Keratinocyte (primary cell): ENCODE data around the gene LAS1L. TPM values are rescaled to one million over a fixed set of nuclear protein-coding genes. Genes with fewer than 3 reads are reported as not detected.

Source experiments
- DNase-seq: peaks from one replicate; pipeline ENCODE4 v3.0.0-alpha.2; 2011; ENCODE audit warnings: low read depth, missing footprints, low spot score
- FAIRE-seq: peaks from 2 replicates; lab custom pipeline; 2011; peaks lifted over from hg19 to GRCh38; lab: Jason Lieb, UNC
- H2AFZ ChIP-seq: 2 replicates; pipeline ENCODE4 v1.6.0; 2012; ENCODE audit warnings: low read length, control low read depth, inconsistent platforms; ENCODE audit not compliant: control insufficient read depth
- H3K27ac ChIP-seq: 2 replicates; pipeline ENCODE4 v1.5.1; 2011; ENCODE audit warnings: low read length; ENCODE audit not compliant: control insufficient read depth, insufficient read depth
- H3K27me3 ChIP-seq: 3 replicates; pipeline ENCODE4 v1.6.0; 2011; ENCODE audit warnings: low read length; ENCODE audit not compliant: control insufficient read depth, insufficient read depth; ENCODE audit errors: extremely low read depth
- H3K36me3 ChIP-seq, 2 experiments: 2 replicates in 1 of 2; 3 replicates in 1 of 2; pipeline ENCODE4 v1.5.1; 2011; ENCODE audit warnings: low read length in 2 of 2, mild to moderate bottlenecking in 1 of 2; ENCODE audit not compliant: control insufficient read depth in 2 of 2, insufficient read depth in 2 of 2; ENCODE audit errors: extremely low read depth in 1 of 2
- H3K4me1 ChIP-seq: 3 replicates; pipeline ENCODE4 v1.5.1; 2011; ENCODE audit warnings: low read length; ENCODE audit not compliant: control insufficient read depth, insufficient read depth; ENCODE audit errors: extremely low read depth
- H3K4me2 ChIP-seq: 3 replicates; pipeline ENCODE4 v1.6.0; 2011; ENCODE audit warnings: low read depth, low read length; ENCODE audit not compliant: control insufficient read depth, insufficient read depth; ENCODE audit errors: extremely low read depth
- H3K4me3 ChIP-seq, 3 experiments: fragments of 200-600 bp in 1 of 3; sonication (generic) in 1 of 3; 2 replicates in 2 of 3; 3 replicates in 1 of 3; pipeline ENCODE4 v1.5.1; 2011 to 2016; ENCODE audit warnings: low read length in 3 of 3, mild to moderate bottlenecking in 3 of 3, control low read depth in 2 of 3, inconsistent platforms in 1 of 3, low read depth in 1 of 3, mixed read lengths in 1 of 3, mixed run types in 1 of 3, moderate library complexity in 1 of 3; ENCODE audit not compliant: control insufficient read depth in 2 of 3, insufficient read depth in 2 of 3; ENCODE audit errors: extremely low read depth in 1 of 3
- H3K79me2 ChIP-seq: 2 replicates; pipeline ENCODE4 v1.6.0; 2012; ENCODE audit warnings: low read length; ENCODE audit not compliant: control insufficient read depth, insufficient read depth
- H3K9ac ChIP-seq: 3 replicates; pipeline ENCODE4 v1.6.0; 2011; ENCODE audit warnings: low read length; ENCODE audit not compliant: control insufficient read depth, insufficient read depth; ENCODE audit errors: extremely low read depth
- H3K9me1 ChIP-seq: 3 replicates; pipeline ENCODE4 v1.6.0; 2011; ENCODE audit warnings: low read length; ENCODE audit not compliant: control insufficient read depth, insufficient read depth; ENCODE audit errors: extremely low read depth
- H3K9me3 ChIP-seq: 2 replicates; pipeline ENCODE4 v1.5.1; 2012; ENCODE audit warnings: low read depth, low read length; ENCODE audit not compliant: control insufficient read depth
- H4K20me1 ChIP-seq: 3 replicates; pipeline ENCODE4 v1.6.0; 2011; ENCODE audit warnings: low read length; ENCODE audit not compliant: control insufficient read depth, insufficient read depth; ENCODE audit errors: extremely low read depth
- CTCF ChIP-seq, 3 experiments: IDR thresholded peaks in 1 of 3; conservative IDR thresholded peaks in 1 of 3; optimal IDR thresholded peaks in 1 of 3; 2 replicates in 2 of 3; 3 replicates in 1 of 3; pipeline versions ENCODE3 to v1.5.1; 2011; ENCODE audit warnings: low read length in 3 of 3, mild to moderate bottlenecking in 3 of 3, moderate library complexity in 2 of 3, control low read depth in 1 of 3, inconsistent platforms in 1 of 3; ENCODE audit not compliant: insufficient read depth in 2 of 3; ENCODE audit errors: extremely low read depth in 1 of 3
- EZH2 ChIP-seq: IDR thresholded peaks from one replicate; pipeline ENCODE4 v1.6.1; 2012; ENCODE audit warnings: inconsistent platforms, mild to moderate bottlenecking, low read length, moderate library complexity
- dilution Hi-C: fragments of 300-500 bp; cut with MboI; formaldehyde crosslinking; loops from one replicate; pipeline ENCODE4 v1.7.0; 2020; ENCODE audit warnings: low sequenced_read_pairs; ENCODE audit not compliant: extremely low pct_ligation_motif_present
- polyA plus RNA-seq, 5 experiments: library from polyadenylated mRNA; depleted of rRNA in 3 of 5; stranded (reverse) in 3 of 5; stranded (forward) in 1 of 5; unstranded in 1 of 5; fragments of >200 nt; gene quantifications; 1 replicate in 1 of 5; 2 replicates in 3 of 5; 3 replicates in 1 of 5; pipeline versions ENCODE4 v1.2.1 to v1.2.3, GENCODE V29; 2011 to 2012; ENCODE audit warnings: missing spikeins in 2 of 5, low read depth in 1 of 5, low replicate concordance in 1 of 5

Gene LAS1L
- polyA plus RNA-seq, 1 donor (not counting 4 experiments of a cell fraction or from before 2014, with no cell fraction given), result 44.8 TPM

- no peak overlapping the region for H3K4me3 ChIP-seq
- dilution Hi-C loops, result no loop called here
- H3K4me2 ChIP-seq, result no peak overlapping the region
- TF ChIP-seq EZH2 (no peak), CTCF (optimal IDR thresholded peaks at IDR 0.05 in 1 of 3, IDR thresholded peaks at IDR 0.05 in 1 of 3, conservative IDR thresholded peaks at IDR 0.05 in 1 of 3; ENCODE audit: extremely low read depth in 1 of 3, insufficient read depth in 2 of 3, low read length in 3 of 3) (no peak)
- H3K27me3 ChIP-seq, result no peaks in the 10 kb centered on the region
- no peaks in the 10 kb centered on the region for H4K20me1 ChIP-seq
- no peaks in the 10 kb centered on the region for H3K9me1 ChIP-seq
- no peak overlapping the region for H2AFZ ChIP-seq
- H3K27ac ChIP-seq, result no peak overlapping the region
- no peaks in the 10 kb centered on the region for H3K4me1 ChIP-seq
- peaks cover 4 to 7% of the 10 kb centered on the region in 2 experiments for H3K36me3 ChIP-seq
- no peak for DNase-seq
- H3K79me2 ChIP-seq, result no peaks in the 10 kb centered on the region
- no peak overlapping the region for H3K9ac ChIP-seq
- H3K9me3 ChIP-seq, result no peaks in the 10 kb centered on the region
- FAIRE-seq, result no peak
Observed at GRCh38 chrX:65517923-65518322, 16.7 kb downstream of the LAS1L start.

GRCh38 chrX:65516756-65517155, 17.8 kb downstream of the LAS1L start:
- Histone ChIP-seq H3K4me2 (no peak overlapping the region), H3K9me3 (no peaks in the 10 kb centered on the region), H3K36me3 (peaks cover 4 to 8% of the 10 kb centered on the region in 2 experiments), H3K9me1 (no peaks in the 10 kb centered on the region), H3K4me1 (no peaks in the 10 kb centered on the region), H4K20me1 (no peaks in the 10 kb centered on the region), H3K79me2 (no peaks in the 10 kb centered on the region), H3K27me3 (no peaks in the 10 kb centered on the region), H2AFZ (no peak overlapping the region), H3K27ac (no peak overlapping the region), H3K4me3 (no peak overlapping the region), H3K9ac (no peak overlapping the region)
- DNase-seq, result no peak
- TF ChIP-seq CTCF (optimal IDR thresholded peaks at IDR 0.05 in 1 of 3, IDR thresholded peaks at IDR 0.05 in 1 of 3, conservative IDR thresholded peaks at IDR 0.05 in 1 of 3; ENCODE audit: extremely low read depth in 1 of 3, insufficient read depth in 2 of 3, low read length in 3 of 3) (no peak), EZH2 (no peak)
- FAIRE-seq, result no peak
- dilution Hi-C loops, result no loop called here
